Hindlimb muscle (tissue), 1 donor: ENCODE results near the gene LHX6. TPM values are rescaled to one million over a fixed set of nuclear protein-coding genes. Genes with fewer than 3 reads are reported as not detected.

Source experiments
- polyA plus RNA-seq: library from polyadenylated mRNA; unstranded; fragments of 120-200 nt; gene quantifications from one replicate; pipeline ENCODE4 v1.2.1, GENCODE V29; 2013; ENCODE audit not compliant: insufficient read length

Gene LHX6
- polyA plus RNA-seq, 1 donor, result 7.7 TPM

Other genes with a start within 250 kb of the LHX6 start
- 27.9 TPM for gene TTLL11, start 135.6 kb downstream of the LHX6 start, polyA plus RNA-seq
- gene NDUFA8, start 69.2 kb downstream of the LHX6 start, polyA plus RNA-seq, result 58.6 TPM
- not detected for gene MORN5, start 69.0 kb downstream of the LHX6 start, polyA plus RNA-seq
- 30.9 TPM for gene RBM18, start 35.9 kb upstream of the LHX6 start, polyA plus RNA-seq
- gene MRRF, start 35.9 kb upstream of the LHX6 start, polyA plus RNA-seq, result 26.7 TPM
- 4.7 TPM for gene PTGS1, start 142.1 kb upstream of the LHX6 start, polyA plus RNA-seq
- not detected for gene OR1J1, start 249.0 kb upstream of the LHX6 start, polyA plus RNA-seq